NT2/D1 (cell line): ENCODE data around the gene MROH8.
"Not testable (repeated sequence)": the region's sequence is repeated elsewhere in the genome, so short reads cannot be mapped to it uniquely, and the experiment has no call there.

Experiments used
- DNase-seq: peaks from one replicate; pipeline ENCODE4 v3.0.0-alpha.2; 2011; ENCODE audit warnings: low read depth, low spot score
- H3K27me3 ChIP-seq: 2 replicates; pipeline ENCODE4 v1.6.0; 2011; ENCODE audit warnings: mild to moderate bottlenecking; ENCODE audit not compliant: insufficient read length, insufficient read depth
- H3K36me3 ChIP-seq: 2 replicates; pipeline ENCODE4 v1.6.1; 2011; ENCODE audit warnings: mild to moderate bottlenecking, low read length, mixed read lengths; ENCODE audit not compliant: insufficient read depth, insufficient read length
- H3K4me1 ChIP-seq: 2 replicates; pipeline ENCODE4 v1.5.1; 2011; ENCODE audit not compliant: insufficient read depth, insufficient read length
- H3K4me3 ChIP-seq: 2 replicates; pipeline ENCODE4 v1.5.1; 2011; ENCODE audit warnings: low read depth; ENCODE audit not compliant: insufficient read length
- H3K9ac ChIP-seq: 2 replicates; pipeline ENCODE4 v1.6.0; 2011; ENCODE audit warnings: low read depth; ENCODE audit not compliant: insufficient read length
- H3K9me3 ChIP-seq: 2 replicates; pipeline ENCODE4 v1.5.1; 2011; ENCODE audit warnings: mild to moderate bottlenecking, low read length; ENCODE audit not compliant: insufficient read depth
- SUZ12 ChIP-seq: IDR thresholded peaks from 2 replicates; pipeline ENCODE4 v1.6.1; 2011; ENCODE audit not compliant: insufficient read length, insufficient read depth; ENCODE audit errors: extremely low read depth
- YY1 ChIP-seq: IDR thresholded peaks from 2 replicates; pipeline ENCODE4 v1.6.1; 2011; ENCODE audit not compliant: insufficient read length, insufficient read depth
- ZNF274 ChIP-seq: IDR thresholded peaks from 2 replicates; pipeline ENCODE4 v1.6.1; 2011; ENCODE audit warnings: mild to moderate bottlenecking, low read depth, low read length

MROH8 gene

DNA sequence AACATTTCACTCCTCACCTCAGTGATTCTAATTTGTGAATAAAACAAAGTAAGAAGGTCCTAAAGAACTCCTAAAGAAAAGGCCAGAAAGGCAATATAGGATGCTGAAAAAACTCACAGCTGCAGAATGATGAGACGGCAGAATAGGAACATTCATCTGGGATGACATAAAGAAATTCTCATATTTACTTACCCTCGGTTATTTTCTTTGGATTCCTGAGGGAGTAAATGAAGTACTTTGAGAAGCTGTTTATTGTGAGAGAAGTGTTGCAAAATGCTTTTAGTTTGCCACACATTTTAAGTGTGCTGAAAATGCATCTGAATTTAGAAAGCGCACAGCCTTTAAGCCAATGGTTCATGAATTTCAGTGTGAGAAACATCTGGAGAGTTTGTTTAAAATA lies 47.9 kb downstream of the MROH8 start:
- no peak for TF ChIP-seq ZNF274
- TF ChIP-seq YY1: no peak
- no peak for TF ChIP-seq SUZ12
- no peak for DNase-seq
- H3K4me1 ChIP-seq: no peaks in the 10 kb centered on the region
- H3K4me3 ChIP-seq: no peak overlapping the region
- no peak overlapping the region for H3K9ac ChIP-seq
- H3K9me3 ChIP-seq: no peaks in the 10 kb centered on the region
- H3K36me3 ChIP-seq: no peaks in the 10 kb centered on the region
- H3K27me3 ChIP-seq: no peaks in the 10 kb centered on the region

DNA sequence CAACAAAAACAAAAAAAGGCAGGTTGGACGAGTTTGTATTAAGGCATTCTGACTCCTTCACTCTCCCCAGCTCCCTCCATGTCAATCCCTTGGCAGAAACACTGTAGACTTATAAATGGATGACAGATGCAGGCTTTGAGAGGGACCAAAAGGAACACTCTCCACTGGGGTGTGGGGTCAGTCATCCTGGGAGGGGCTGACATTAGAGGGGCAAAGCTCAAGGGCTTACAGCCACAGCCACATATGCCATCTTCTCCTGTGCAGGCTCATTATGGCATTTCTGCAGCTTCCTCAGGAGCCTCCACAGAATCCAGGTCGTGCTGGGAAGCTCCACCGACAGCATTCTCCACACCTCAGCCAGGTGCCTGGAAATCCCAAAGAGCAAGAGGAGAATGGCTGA lies 50.5 kb downstream of the MROH8 start:
- Histone ChIP-seq H3K4me1 (no peaks in the 10 kb centered on the region), H3K9me3 (peaks cover 5% of the 10 kb centered on the region; the same call in 1 of the 2 replicates), H3K36me3 (no peaks in the 10 kb centered on the region), H3K27me3 (no peaks in the 10 kb centered on the region), H3K4me3 (no peak overlapping the region), H3K9ac (no peak overlapping the region)
- TF ChIP-seq YY1 (no peak), ZNF274 (no peak), SUZ12 (no peak)
- no peak for DNase-seq

DNA sequence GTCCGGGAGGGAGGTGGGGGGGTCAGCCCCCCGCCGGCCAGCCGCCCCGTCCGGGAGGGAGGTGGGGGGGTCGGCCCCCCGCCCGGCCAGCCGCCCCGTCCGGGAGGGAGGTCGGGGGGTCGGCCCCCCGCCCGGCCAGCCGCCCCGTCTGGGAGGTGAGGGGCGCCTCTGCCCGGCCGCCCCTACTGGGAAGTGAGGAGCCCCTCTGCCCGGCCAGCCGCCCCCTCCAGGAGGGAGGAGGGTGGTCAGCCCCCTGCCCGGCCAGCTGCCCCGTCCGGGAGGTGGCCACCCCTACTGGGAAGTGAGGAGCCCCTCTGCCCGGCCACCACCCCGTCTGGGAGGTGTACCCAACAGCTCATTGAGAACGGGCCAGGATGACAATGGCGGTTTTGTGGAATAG lies 53.1 kb downstream of the MROH8 start:
- not testable (repeated sequence) for H3K9me3 ChIP-seq, H3K4me1 ChIP-seq, H3K4me3 ChIP-seq, H3K27me3 ChIP-seq, H3K9ac ChIP-seq, DNase-seq, H3K36me3 ChIP-seq

DNA sequence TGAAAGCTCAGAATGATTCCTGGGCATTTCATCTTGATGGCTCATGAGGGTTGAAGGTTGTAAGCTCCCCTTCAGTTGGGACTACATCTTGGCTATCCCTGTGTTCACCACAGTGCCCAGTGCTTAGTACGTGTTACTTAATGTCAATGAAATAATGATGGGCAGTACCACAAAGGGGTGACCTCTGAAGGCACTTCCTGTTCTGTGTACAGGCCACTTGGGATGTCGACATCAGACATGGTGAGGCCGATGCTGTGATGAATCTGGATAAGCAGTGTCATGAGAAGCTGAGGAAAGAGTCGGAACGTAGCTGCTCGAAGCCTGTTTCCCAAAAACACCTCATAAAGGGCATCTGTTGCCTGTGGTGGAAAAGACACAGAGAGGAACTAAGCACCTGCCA lies 55.9 kb downstream of the MROH8 start:
- Histone ChIP-seq H3K36me3 (no peaks in the 10 kb centered on the region), H3K4me3 (no peak overlapping the region), H3K9ac (no peak overlapping the region), H3K9me3 (peaks cover 5% of the 10 kb centered on the region; the same call in 1 of the 2 replicates), H3K4me1 (no peaks in the 10 kb centered on the region), H3K27me3 (no peaks in the 10 kb centered on the region)
- TF ChIP-seq YY1: no peak
- TF ChIP-seq ZNF274: no peak
- TF ChIP-seq SUZ12: no peak
- DNase-seq: no peak

DNA sequence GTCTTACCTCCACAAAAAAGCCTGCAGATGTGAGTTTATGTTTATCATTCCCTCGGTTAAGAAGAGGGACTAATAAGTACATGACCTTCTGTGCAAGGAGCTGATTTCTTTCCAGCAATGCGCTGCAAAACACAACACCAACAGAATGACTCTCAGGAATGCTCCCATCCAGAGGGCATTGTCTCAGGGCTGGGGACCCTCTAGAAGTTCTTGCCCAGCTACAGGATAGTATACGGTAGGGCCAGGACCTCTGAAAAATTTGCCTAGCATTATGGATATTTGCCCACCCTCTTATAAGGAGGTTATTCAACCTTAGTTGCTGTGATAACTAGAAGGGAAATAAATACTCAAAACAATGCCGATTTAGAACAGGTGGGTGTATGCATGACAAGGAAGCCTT lies 58.9 kb downstream of the MROH8 start:
- H3K36me3 ChIP-seq: no peaks in the 10 kb centered on the region
- no peaks in the 10 kb centered on the region for H3K27me3 ChIP-seq
- no peak overlapping the region for H3K9ac ChIP-seq
- H3K4me1 ChIP-seq: no peaks in the 10 kb centered on the region
- DNase-seq: no peak
- no peak overlapping the region for H3K4me3 ChIP-seq
- TF ChIP-seq SUZ12 (no peak), YY1 (no peak), ZNF274 (no peak)
- H3K9me3 ChIP-seq: peaks cover 5% of the 10 kb centered on the region; the same call in 1 of the 2 replicates

DNA sequence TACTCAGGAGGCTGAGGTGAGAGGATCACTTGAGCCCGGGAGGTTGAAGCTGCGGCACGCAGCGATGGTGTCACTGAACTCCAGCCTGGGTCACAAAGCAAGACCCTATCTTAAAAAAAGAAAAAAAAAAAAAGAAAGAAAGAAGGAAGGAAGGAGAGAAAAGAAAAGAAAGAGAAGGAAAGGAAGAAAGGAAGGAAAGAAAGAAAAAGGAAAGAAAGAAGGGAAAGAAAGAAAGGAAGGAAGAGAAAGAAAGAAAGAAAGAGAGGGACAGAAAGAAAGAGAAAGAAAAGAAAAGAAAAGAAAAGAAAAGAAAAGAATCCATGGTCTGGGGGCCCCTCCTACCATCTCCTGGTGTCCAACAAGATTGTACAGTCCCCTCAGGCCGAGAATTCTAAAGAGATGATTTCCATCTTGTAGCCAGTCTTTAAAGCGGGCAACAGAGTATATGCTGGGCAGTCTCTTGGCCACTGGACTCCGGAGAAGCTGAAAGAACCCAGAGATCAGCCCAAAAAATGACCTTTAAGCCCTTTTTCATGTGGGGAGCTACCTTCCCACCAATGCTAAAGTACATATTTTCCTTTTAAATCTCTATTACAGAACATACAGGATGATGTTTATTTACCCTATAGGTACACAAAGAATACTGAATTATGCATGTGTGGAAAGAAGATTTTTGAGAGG lies 59.9 kb downstream of the MROH8 start:
- no peak for TF ChIP-seq SUZ12
- no peak for TF ChIP-seq ZNF274
- no peak for DNase-seq
- no peaks in the 10 kb centered on the region for H3K27me3 ChIP-seq
- no peak overlapping the region for H3K4me3 ChIP-seq
- H3K9me3 ChIP-seq: 0 out of 2 replicates have a peak, but pooled peaks cover under 1% of the 10 kb centered on the region
- H3K9ac ChIP-seq: no peak overlapping the region
- H3K4me1 ChIP-seq: no peaks in the 10 kb centered on the region
- H3K36me3 ChIP-seq: no peaks in the 10 kb centered on the region

DNA sequence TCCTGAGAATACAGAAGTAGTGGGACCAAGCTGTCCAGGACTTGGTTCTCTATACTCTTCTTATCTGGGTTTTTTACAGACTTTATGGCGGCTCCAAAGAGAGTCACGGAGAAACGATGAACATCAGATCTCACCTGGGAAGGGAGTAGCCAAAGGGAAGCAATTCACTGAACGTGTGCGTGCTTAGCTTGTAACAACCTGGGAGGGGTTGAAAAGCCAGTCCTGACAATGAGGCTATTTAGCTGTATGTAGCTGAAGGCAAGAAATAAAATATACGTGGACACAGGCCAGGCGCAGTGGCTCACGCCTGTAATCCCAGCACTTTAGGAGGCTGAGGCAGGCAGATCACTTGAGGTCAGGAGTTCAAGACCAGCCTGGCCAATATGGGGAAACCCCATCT lies 65.3 kb downstream of the MROH8 start:
- H3K9ac ChIP-seq: no peak overlapping the region
- no peak for DNase-seq
- no peaks in the 10 kb centered on the region for H3K4me1 ChIP-seq
- no peak overlapping the region for H3K4me3 ChIP-seq
- H3K9me3 ChIP-seq: no peaks in the 10 kb centered on the region
- H3K27me3 ChIP-seq: no peaks in the 10 kb centered on the region
- TF ChIP-seq YY1: no peak
- no peak for TF ChIP-seq ZNF274
- no peak for TF ChIP-seq SUZ12
- no peaks in the 10 kb centered on the region for H3K36me3 ChIP-seq

DNA sequence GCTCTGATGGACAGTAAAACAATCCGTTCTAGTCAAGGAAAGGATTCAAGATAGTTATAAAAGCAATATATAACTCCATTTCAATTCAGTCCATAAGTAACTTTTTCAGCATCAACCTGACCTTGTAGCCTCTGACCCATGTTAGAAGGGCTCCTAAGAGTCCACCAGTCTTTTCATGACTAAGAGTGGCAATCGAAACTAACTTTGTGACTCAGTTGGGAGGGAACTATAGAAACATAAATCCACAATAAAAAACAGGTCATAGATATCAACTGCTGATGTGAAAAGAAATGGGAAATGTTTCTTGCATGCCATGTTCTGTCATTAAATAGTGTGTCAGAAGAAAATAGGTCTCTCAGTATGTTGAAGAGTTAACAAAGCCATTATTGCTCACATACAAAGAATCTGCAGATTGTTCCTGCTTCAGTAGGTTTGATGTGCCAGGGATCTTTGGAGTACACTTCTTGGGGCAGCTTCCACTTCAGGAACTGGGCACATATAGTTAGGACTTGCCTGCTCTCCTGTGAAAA lies 67.4 kb downstream of the MROH8 start:
- Histone ChIP-seq H3K4me1 (no peaks in the 10 kb centered on the region), H3K9ac (no peak overlapping the region), H3K9me3 (no peaks in the 10 kb centered on the region), H3K27me3 (no peaks in the 10 kb centered on the region), H3K4me3 (no peak overlapping the region), H3K36me3 (no peaks in the 10 kb centered on the region)
- TF ChIP-seq ZNF274 (no peak), YY1 (no peak), SUZ12 (no peak)
- no peak for DNase-seq
